Cardiac fibroblast (primary cell): Measurements from ENCODE around the gene CCDC9B.
A peak's percentile ranks its signal among the peaks of the same experiment; 100 is the strongest.

Experiments
- DNase-seq, 2 donors: peaks; one replicate each; pipeline versions ENCODE4 v3.0.0 to v3.0.0-alpha.2; 2010; ENCODE audit warnings: low read depth in 2 of 2
- H3K4me3 ChIP-seq, 2 donors: replicated peaks in 1 of 2; 1 replicate in 1 of 2; 2 replicates in 1 of 2; pipeline ENCODE4 v1.5.1; 2011; ENCODE audit warnings: low read depth in 2 of 2, low read length in 2 of 2, mild to moderate bottlenecking in 2 of 2, moderate library complexity in 1 of 2
- CTCF ChIP-seq: IDR thresholded peaks from one replicate; pipeline ENCODE4 v1.5.1; 2011; ENCODE audit warnings: low read depth, mild to moderate bottlenecking, low read length, inconsistent platforms

The CCDC9B gene

DNA sequence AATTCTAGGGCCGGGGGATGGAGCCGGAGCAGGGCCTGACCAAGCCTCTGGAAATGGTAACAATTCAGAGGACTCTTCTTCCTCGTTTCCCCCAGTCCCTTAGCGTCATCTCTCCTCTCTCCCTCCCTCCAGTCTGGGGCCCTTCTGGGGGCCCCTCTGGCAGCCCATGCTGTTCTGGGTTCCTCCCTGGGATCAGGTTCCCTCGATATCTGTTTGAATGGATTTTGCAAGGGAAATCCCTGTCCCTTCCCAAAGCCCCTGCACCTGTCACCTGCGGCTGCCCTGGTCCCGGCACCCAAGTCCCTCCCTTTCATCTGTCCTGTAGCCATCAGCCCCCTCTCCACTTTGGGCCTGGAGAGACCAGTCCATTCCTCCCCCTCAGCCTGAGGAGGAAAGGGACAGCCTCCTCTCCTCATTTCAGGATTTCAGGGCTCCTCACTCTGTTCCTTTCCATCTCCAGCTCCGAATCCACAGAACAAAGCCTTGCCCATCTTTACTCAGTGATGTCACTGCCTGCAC, 31.3 kb downstream of the CCDC9B start:
- no peak for DNase-seq
- no peak for TF ChIP-seq CTCF
- H3K4me3 ChIP-seq = no peak overlapping the region

DNA sequence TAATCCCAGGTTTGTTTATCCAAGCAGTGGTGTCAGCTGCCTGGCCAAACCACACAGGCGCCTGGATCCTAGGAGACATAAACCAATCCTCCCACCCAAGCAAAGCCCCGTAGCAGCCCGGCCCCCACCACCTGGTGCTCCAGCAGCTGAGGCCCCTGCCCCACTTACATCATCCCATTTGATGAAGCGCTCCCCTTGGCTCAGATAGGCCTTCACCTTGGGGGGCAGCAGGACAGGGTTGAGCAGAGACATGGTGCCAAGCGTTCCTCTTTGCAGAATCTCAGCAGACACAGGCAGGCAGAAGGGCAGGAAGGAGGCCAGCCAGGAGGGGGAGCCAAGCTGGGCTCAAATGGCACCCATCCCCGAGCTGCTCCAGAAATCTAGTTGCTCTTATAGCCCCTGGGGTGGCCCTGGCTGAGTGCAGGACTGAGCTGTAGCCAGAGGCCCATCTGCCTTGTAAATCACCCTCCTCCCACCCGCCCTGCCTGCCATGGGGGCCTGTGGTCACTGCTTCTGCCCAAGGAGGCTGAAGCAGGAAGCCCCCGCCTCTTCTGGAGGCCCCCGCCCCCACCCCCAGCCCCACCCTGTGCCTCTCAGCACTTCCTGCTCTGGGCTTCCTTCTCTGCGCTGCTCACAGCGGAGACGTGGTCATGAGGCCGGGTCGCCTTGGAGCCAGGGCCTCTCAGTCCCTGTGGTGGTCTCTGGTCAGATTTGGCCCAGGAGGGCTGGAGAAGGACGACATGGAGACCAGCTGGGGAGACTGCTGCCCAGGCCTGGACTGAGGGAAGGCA, 33.1 kb downstream of the CCDC9B start, which contains the start of gene PLCB2:
Gene PLCB2, minus strand, starts transcription at position 515 of the 791 bp plus-strand sequence. Its CDS starts 263 bp downstream, at position 252.
- no peak within 1 kb of the TSS for H3K4me3 ChIP-seq
- DNase-seq = no peak
- TF ChIP-seq CTCF = peak; percentile 13

DNA sequence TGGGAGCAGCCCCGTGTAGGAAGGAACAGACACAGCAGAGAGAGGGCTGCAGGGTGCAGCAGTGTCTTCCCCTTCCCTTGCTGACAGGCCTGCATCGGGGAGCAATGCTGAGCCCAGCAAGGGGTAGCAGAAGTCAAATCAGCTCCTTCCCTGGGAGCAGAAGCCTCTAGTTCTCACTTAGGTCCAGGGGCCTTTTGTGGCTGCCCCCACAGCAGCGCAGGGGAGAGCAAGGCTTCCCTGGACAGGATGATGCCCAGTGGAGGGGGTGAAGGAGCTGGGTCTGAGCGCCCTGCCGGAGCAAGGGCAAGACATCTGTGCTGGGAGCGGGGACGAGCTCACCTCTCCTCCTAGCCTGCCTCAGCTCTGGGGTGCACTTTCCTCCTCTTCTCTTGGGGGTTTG, 33.8 kb downstream of the CCDC9B start:
- DNase-seq = no peak
- TF ChIP-seq CTCF = no peak
- no peak overlapping the region for H3K4me3 ChIP-seq

GRCh38 chr15:40306371-40306770, 34.4 kb downstream of the CCDC9B start:
- DNase-seq = no peak
- no peak overlapping the region for H3K4me3 ChIP-seq
- no peak for TF ChIP-seq CTCF

- DNase-seq = no peak
- H3K4me3 ChIP-seq = no peak overlapping the region
- no peak for TF ChIP-seq CTCF
Measured at GRCh38 chr15:40305281-40305680, 35.5 kb downstream of the CCDC9B start.

GRCh38 chr15:40303576-40303975, 37.2 kb downstream of the CCDC9B start:
- no peak for TF ChIP-seq CTCF
- DNase-seq = no peak
- H3K4me3 ChIP-seq = no peak overlapping the region
